Gastrocnemius medialis (tissue), 4 donors: ENCODE data around the gene DNAAF5. TPM values are rescaled to one million over a fixed set of nuclear protein-coding genes. Genes with fewer than 3 reads are reported as not detected.

Experiments
- ATAC-seq, 2 donors: fragments of 150-250 bp; one replicate each; pipeline ENCODE4 v1.9.1; 2016
- DNase-seq, 2 donors: peaks; one replicate each; pipeline ENCODE4 v3.0.0-alpha.2; 2019
- H3K27ac ChIP-seq, 4 donors: fragments of 200-600 bp; sonication (generic); 1 replicate in 1 of 4; 2 replicates in 3 of 4; pipeline ENCODE4 v1.5.1; 2016 to 2018; ENCODE audit warnings: mild to moderate bottlenecking in 2 of 4, moderate library complexity in 1 of 4
- H3K27me3 ChIP-seq, 3 donors: fragments of 200-600 bp; sonication (generic) in 2 of 3; 1 replicate in 1 of 3; 2 replicates in 2 of 3; pipeline versions ENCODE4 v1.5.1 to v1.6.0; 2016 to 2019; ENCODE audit warnings: mild to moderate bottlenecking in 1 of 3, moderate library complexity in 1 of 3
- H3K36me3 ChIP-seq, 2 donors: fragments of 200-600 bp; sonication (generic) in 1 of 2; one replicate each; pipeline ENCODE4 v1.5.1; 2017 to 2018
- H3K4me1 ChIP-seq, 2 donors: fragments of 200-600 bp; sonication (generic) in 1 of 2; one replicate each; pipeline ENCODE4 v1.5.1; 2016 to 2017; ENCODE audit warnings: mild to moderate bottlenecking in 2 of 2
- H3K4me3 ChIP-seq, 4 donors: fragments of 200-600 bp; sonication (generic) in 3 of 4; 1 replicate in 1 of 4; 2 replicates in 3 of 4; pipeline ENCODE4 v1.5.1; 2016 to 2019; ENCODE audit warnings: mild to moderate bottlenecking in 2 of 4
- H3K9me3 ChIP-seq, 3 donors: fragments of 200-600 bp; sonication (generic) in 2 of 3; 1 replicate in 1 of 3; 2 replicates in 2 of 3; pipeline ENCODE4 v1.5.1; 2016 to 2019
- CTCF ChIP-seq, 5 experiments: fragments of 450-650 bp in 3 of 5; fragments of 200-600 bp in 2 of 5; sonication (generic) in 2 of 5; IDR thresholded peaks in 4 of 5; conservative IDR thresholded peaks in 1 of 5; 1 replicate in 4 of 5; 2 replicates in 1 of 5; pipeline ENCODE4 v1.5.1; 2016 to 2019; ENCODE audit warnings: antibody characterized with exemption in 5 of 5, mild to moderate bottlenecking in 3 of 5, moderate library complexity in 3 of 5
- POLR2A ChIP-seq, 2 donors: fragments of 450-650 bp; IDR thresholded peaks; one replicate each; pipeline ENCODE4 v1.6.1; 2017; ENCODE audit warnings: antibody characterized with exemption in 2 of 2, mild to moderate bottlenecking in 2 of 2, moderate library complexity in 2 of 2
- in situ Hi-C, 4 donors: fragments of 200-750 bp; cut with MboI; loops; one replicate each; pipeline versions ENCODE4 v1.15.0 to v1.8.0; 2017; ENCODE audit warnings: low sequenced_read_pairs in 4 of 4
- intact Hi-C: fragments of 100-400 bp; cut with DNase I; formaldehyde crosslinking; loops from one replicate; pipeline ENCODE4 v1.15.1; 2023; ENCODE audit warnings: low total_unique reads
- total RNA-seq, 4 donors: library from RNA; depleted of rRNA; stranded (reverse); fragments of >200 nt; gene quantifications; one replicate each; pipeline versions ENCODE4 v1.1.0 to v1.2.3, GENCODE V29; 2016

Gene DNAAF5
- total RNA-seq, 4 donors from 2014 or later = 22.4 to 36.2 (median 30.6) TPM

- Histone ChIP-seq H3K9me3 (no peaks in the 10 kb centered on the region), H3K36me3 (no peaks in the 10 kb centered on the region), H3K4me1 (peaks cover 87 to 89% of the 10 kb centered on the region in 2 donors), H3K27ac (peak overlapping the region; percentile 91 to 96 (median 94)), H3K4me3 (no peak overlapping the region), H3K27me3 (no peaks in the 10 kb centered on the region)
- DNase-seq (no peak), ATAC-seq (no peak)
- TF ChIP-seq CTCF (IDR thresholded peaks at IDR 0.05 in 4 of 5, conservative IDR thresholded peaks at IDR 0.05 in 1 of 5) = no peak
- no peak for TF ChIP-seq POLR2A (IDR thresholded peaks at IDR 0.05)
- intact Hi-C loops = no loop called here
- in situ Hi-C loops = loop anchor here in 2 of 4 donors (10.0 kb wide), 1 partner anchor 51 kb away; the partner anchor contains the start of gene GET4 (in 2 of the 2)
These were observed 97.6 kb downstream of the DNAAF5 start for GRCh38 chr7:824081-824480.

- DNase-seq (no peak), ATAC-seq (no peak)
- Histone ChIP-seq H3K36me3 (no peaks in the 10 kb centered on the region), H3K9me3 (no peaks in the 10 kb centered on the region), H3K4me3 (no peak overlapping the region), H3K4me1 (peaks cover 88 to 95% of the 10 kb centered on the region in 2 donors), H3K27me3 (no peaks in the 10 kb centered on the region), H3K27ac (peak overlapping the region; percentile 91 to 96 (median 94))
- in situ Hi-C loops (loop anchor here in 2 of 4 donors (10.0 kb wide), 1 partner anchor 50 kb away; the partner anchor contains the start of gene GET4 (in 2 of the 2)), intact Hi-C loops (no loop called here)
- no peak for TF ChIP-seq CTCF (IDR thresholded peaks at IDR 0.05 in 4 of 5, conservative IDR thresholded peaks at IDR 0.05 in 1 of 5)
These were observed 98.2 kb downstream of the DNAAF5 start for GRCh38 chr7:824664-825063.

- Histone ChIP-seq H3K4me3 (peak overlapping the region in 1 of 4 donors; percentile 2), H3K36me3 (no peaks in the 10 kb centered on the region), H3K27me3 (no peaks in the 10 kb centered on the region), H3K27ac (peak overlapping the region; percentile 91 to 96 (median 94)), H3K9me3 (no peaks in the 10 kb centered on the region), H3K4me1 (peaks cover 88 to 95% of the 10 kb centered on the region in 2 donors)
- DNase-seq = no peak
- intact Hi-C loops (no loop called here), in situ Hi-C loops (loop anchor here in 2 of 4 donors (10.0 kb wide), 1 partner anchor 49 kb away; the partner anchor contains the start of gene GET4 (in 2 of the 2))
- no peak for TF ChIP-seq POLR2A (IDR thresholded peaks at IDR 0.05)
- no peak for TF ChIP-seq CTCF (IDR thresholded peaks at IDR 0.05 in 4 of 5, conservative IDR thresholded peaks at IDR 0.05 in 1 of 5)
- ATAC-seq = no peak
These were observed 98.9 kb downstream of the DNAAF5 start for GRCh38 chr7:825386-825785.

- no peak for DNase-seq
- Histone ChIP-seq H3K4me3 (peak overlapping the region in 1 of 4 donors; percentile 1), H3K9me3 (no peaks in the 10 kb centered on the region), H3K27ac (peak overlapping the region; percentile 91 to 96 (median 94)), H3K36me3 (no peaks in the 10 kb centered on the region), H3K4me1 (peaks cover 93 to 95% of the 10 kb centered on the region in 2 donors), H3K27me3 (no peaks in the 10 kb centered on the region)
- in situ Hi-C loops (loop anchor here in 2 of 4 donors (10.0 kb wide), 1 partner anchor 48 kb away; the partner anchor contains the start of gene GET4 (in 2 of the 2)), intact Hi-C loops (no loop called here)
- no peak for ATAC-seq
- TF ChIP-seq CTCF (IDR thresholded peaks at IDR 0.05 in 4 of 5, conservative IDR thresholded peaks at IDR 0.05 in 1 of 5) = no peak
- TF ChIP-seq POLR2A (IDR thresholded peaks at IDR 0.05) = no peak
These were observed 99.9 kb downstream of the DNAAF5 start for GRCh38 chr7:826230-826917.
